ENCODE measurements around the gene FGFBP2.

Gene FGFBP2

GRCh38 chr4:15964159-15964558 is 1.2 kb upstream of the FGFBP2 start:
- TF ChIP-seq POLR2A (IDR thresholded peaks at IDR 0.05; ENCODE audit: low read depth, low read length) (no peak), TAF1 (IDR thresholded peaks at IDR 0.05; ENCODE audit: borderline replicate concordance, low read depth, low read length) (no peak), POLR2AphosphoS5 (IDR thresholded peaks at IDR 0.05; ENCODE audit: low read depth, low read length) (no peak)
- FAIRE-seq: no peak
- no peak for DNase-seq (ENCODE audit: insufficient read length)

GRCh38 chr4:15963576-15963975 is 601 bp upstream of the FGFBP2 start:
- DNase-seq (ENCODE audit: insufficient read length): peak; percentile 30
- no peak for TF ChIP-seq POLR2A (IDR thresholded peaks at IDR 0.05; ENCODE audit: low read depth, low read length)
- no peak for TF ChIP-seq POLR2AphosphoS5 (IDR thresholded peaks at IDR 0.05; ENCODE audit: low read depth, low read length)
- TF ChIP-seq TAF1 (IDR thresholded peaks at IDR 0.05; ENCODE audit: borderline replicate concordance, low read depth, low read length): no peak

GRCh38 chr4:15961781-15962510 is 1.0 kb downstream of the FGFBP2 start:
- no peak for FAIRE-seq
- DNase-seq (ENCODE audit: insufficient read length): no peak
- TF ChIP-seq POLR2AphosphoS5 (IDR thresholded peaks at IDR 0.05; ENCODE audit: low read depth, low read length) (no peak), TAF1 (IDR thresholded peaks at IDR 0.05; ENCODE audit: borderline replicate concordance, low read depth, low read length) (no peak), POLR2A (IDR thresholded peaks at IDR 0.05; ENCODE audit: low read depth, low read length) (no peak)

More at GRCh38 chr4:15963576-15963975, 601 bp upstream of the FGFBP2 start:
- FAIRE-seq: no peak

GRCh38 chr4:15958562-15958961 is 4.4 kb downstream of the FGFBP2 start:
- DNase-seq (ENCODE audit: insufficient read length) (no peak), FAIRE-seq (no peak)
- TF ChIP-seq POLR2AphosphoS5 (IDR thresholded peaks at IDR 0.05; ENCODE audit: low read depth, low read length) (no peak), TAF1 (IDR thresholded peaks at IDR 0.05; ENCODE audit: borderline replicate concordance, low read depth, low read length) (no peak), POLR2A (IDR thresholded peaks at IDR 0.05; ENCODE audit: low read depth, low read length) (no peak)

- peak; percentile 91 for FAIRE-seq
- no peak for TF ChIP-seq TAF1 (IDR thresholded peaks at IDR 0.05; ENCODE audit: borderline replicate concordance, low read depth, low read length)
- no peak for TF ChIP-seq POLR2A (IDR thresholded peaks at IDR 0.05; ENCODE audit: low read depth, low read length)
- no peak for TF ChIP-seq POLR2AphosphoS5 (IDR thresholded peaks at IDR 0.05; ENCODE audit: low read depth, low read length)
These were observed 6.7 kb downstream of the FGFBP2 start for GRCh38 chr4:15956179-15956850.

GRCh38 chr4:15955670-15956069 is 7.3 kb downstream of the FGFBP2 start:
- no peak for FAIRE-seq
- no peak for TF ChIP-seq POLR2A (IDR thresholded peaks at IDR 0.05; ENCODE audit: low read depth, low read length)
- no peak for TF ChIP-seq TAF1 (IDR thresholded peaks at IDR 0.05; ENCODE audit: borderline replicate concordance, low read depth, low read length)
- TF ChIP-seq POLR2AphosphoS5 (IDR thresholded peaks at IDR 0.05; ENCODE audit: low read depth, low read length): no peak
- no peak for DNase-seq (ENCODE audit: insufficient read length)

More at GRCh38 chr4:15956179-15956850, 6.7 kb downstream of the FGFBP2 start:
- DNase-seq (ENCODE audit: insufficient read length): peak; percentile 42

- TF ChIP-seq TAF1 (IDR thresholded peaks at IDR 0.05; ENCODE audit: borderline replicate concordance, low read depth, low read length) (no peak), POLR2A (IDR thresholded peaks at IDR 0.05; ENCODE audit: low read depth, low read length) (no peak), POLR2AphosphoS5 (IDR thresholded peaks at IDR 0.05; ENCODE audit: low read depth, low read length) (no peak)
- FAIRE-seq (no peak), DNase-seq (ENCODE audit: insufficient read length) (no peak)
These were observed 9.3 kb downstream of the FGFBP2 start for GRCh38 chr4:15953625-15954024.

GRCh38 chr4:15951781-15952180 is 11.2 kb downstream of the FGFBP2 start:
- no peak for DNase-seq (ENCODE audit: insufficient read length)
- TF ChIP-seq POLR2AphosphoS5 (IDR thresholded peaks at IDR 0.05; ENCODE audit: low read depth, low read length): no peak
- no peak for TF ChIP-seq POLR2A (IDR thresholded peaks at IDR 0.05; ENCODE audit: low read depth, low read length)
- TF ChIP-seq TAF1 (IDR thresholded peaks at IDR 0.05; ENCODE audit: borderline replicate concordance, low read depth, low read length): no peak
- no peak for FAIRE-seq

GRCh38 chr4:15948826-15949225 is 14.1 kb downstream of the FGFBP2 start:
- no peak for FAIRE-seq
- TF ChIP-seq TAF1 (IDR thresholded peaks at IDR 0.05; ENCODE audit: borderline replicate concordance, low read depth, low read length): no peak
- no peak for TF ChIP-seq POLR2A (IDR thresholded peaks at IDR 0.05; ENCODE audit: low read depth, low read length)
- no peak for TF ChIP-seq POLR2AphosphoS5 (IDR thresholded peaks at IDR 0.05; ENCODE audit: low read depth, low read length)

GRCh38 chr4:15947684-15948083 is 15.3 kb downstream of the FGFBP2 start:
- FAIRE-seq: no peak
- no peak for DNase-seq (ENCODE audit: insufficient read length)
- no peak for TF ChIP-seq POLR2AphosphoS5 (IDR thresholded peaks at IDR 0.05; ENCODE audit: low read depth, low read length)

More at GRCh38 chr4:15948826-15949225, 14.1 kb downstream of the FGFBP2 start:
- DNase-seq (ENCODE audit: insufficient read length): no peak

- DNase-seq (ENCODE audit: insufficient read length): no peak
- TF ChIP-seq POLR2A (IDR thresholded peaks at IDR 0.05; ENCODE audit: low read depth, low read length) (no peak), TAF1 (IDR thresholded peaks at IDR 0.05; ENCODE audit: borderline replicate concordance, low read depth, low read length) (no peak), POLR2AphosphoS5 (IDR thresholded peaks at IDR 0.05; ENCODE audit: low read depth, low read length) (no peak)
- no peak for FAIRE-seq
These were observed 17.5 kb downstream of the FGFBP2 start for GRCh38 chr4:15945516-15945915.

GRCh38 chr4:15944895-15945294 is 18.1 kb downstream of the FGFBP2 start:
- TF ChIP-seq POLR2A (IDR thresholded peaks at IDR 0.05; ENCODE audit: low read depth, low read length) (no peak), POLR2AphosphoS5 (IDR thresholded peaks at IDR 0.05; ENCODE audit: low read depth, low read length) (no peak), TAF1 (IDR thresholded peaks at IDR 0.05; ENCODE audit: borderline replicate concordance, low read depth, low read length) (no peak)
- no peak for FAIRE-seq
- no peak for DNase-seq (ENCODE audit: insufficient read length)
